HG03354 (cell line): ENCODE measurements around the gene HCFC2.
A peak's percentile ranks its signal among the peaks of the same experiment; 100 is the strongest.

Experiments
- ATAC-seq: cut with Tn5 transposase; IDR thresholded peaks from one replicate; pipeline ENCODE4 v1.9.1; 2021; ENCODE audit warnings: mild to moderate bottlenecking; ENCODE audit not compliant: unreplicated experiment, poor library complexity, severe bottlenecking

HCFC2 gene

DNA sequence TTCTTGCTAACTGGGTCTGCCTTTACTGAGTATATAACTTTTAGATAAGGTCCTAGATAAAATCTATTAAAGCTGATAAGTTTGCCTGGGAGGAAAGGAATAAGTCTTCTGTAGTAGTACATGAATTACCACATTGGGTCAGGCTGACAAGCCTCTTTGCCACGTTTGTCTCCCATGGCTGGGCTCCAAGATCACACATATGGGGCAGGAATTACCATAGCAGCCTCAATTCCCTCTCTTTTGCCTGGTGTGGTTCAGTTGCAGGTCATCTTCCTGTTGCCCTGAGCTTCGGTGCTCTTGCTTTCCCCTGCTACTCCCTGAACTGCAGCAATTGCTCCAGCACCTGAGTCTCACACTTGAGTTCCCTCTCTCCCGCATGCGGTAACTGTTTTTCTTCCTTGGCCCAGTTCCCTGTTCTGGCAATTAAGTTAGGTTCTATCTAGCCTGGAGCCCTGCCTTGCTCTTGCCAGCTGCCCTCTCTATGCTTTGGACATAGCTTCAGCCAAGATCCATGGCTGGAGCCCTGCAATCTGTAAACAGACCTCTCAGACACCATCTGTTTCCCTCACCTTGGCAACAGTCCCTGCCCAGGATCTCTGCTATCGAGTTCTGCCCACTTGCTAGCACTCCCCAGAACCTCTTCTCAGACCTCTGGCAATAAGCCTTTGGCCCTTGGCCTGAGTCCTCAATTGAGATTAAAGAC is 8.5 kb upstream of the HCFC2 start:
- ATAC-seq, result no peak

DNA sequence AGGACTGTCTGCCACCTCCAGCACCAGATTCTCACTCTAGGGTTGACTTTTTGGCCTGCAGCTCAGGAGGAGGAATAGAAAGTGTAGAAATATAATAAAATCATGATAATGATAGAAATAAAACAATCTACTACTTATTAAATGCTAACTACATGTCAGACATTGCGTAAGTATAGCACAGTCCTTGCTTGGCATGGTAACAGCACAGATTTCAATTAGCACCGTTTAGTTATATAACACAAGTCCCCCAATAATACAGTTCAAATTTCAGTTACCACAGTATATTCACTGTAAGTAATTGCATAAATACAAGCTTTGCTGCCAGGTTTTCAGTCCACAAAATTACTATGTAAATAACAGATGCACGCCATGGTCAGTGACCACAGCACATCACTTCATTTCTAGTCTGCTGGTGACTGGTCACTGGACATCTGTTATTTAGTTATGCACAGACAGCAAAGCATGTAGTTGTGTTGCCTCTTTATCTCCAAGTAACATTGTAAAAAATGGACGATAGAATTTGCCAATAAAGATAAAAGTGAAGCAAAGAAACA is 7.8 kb upstream of the HCFC2 start:
- no peak for ATAC-seq

DNA sequence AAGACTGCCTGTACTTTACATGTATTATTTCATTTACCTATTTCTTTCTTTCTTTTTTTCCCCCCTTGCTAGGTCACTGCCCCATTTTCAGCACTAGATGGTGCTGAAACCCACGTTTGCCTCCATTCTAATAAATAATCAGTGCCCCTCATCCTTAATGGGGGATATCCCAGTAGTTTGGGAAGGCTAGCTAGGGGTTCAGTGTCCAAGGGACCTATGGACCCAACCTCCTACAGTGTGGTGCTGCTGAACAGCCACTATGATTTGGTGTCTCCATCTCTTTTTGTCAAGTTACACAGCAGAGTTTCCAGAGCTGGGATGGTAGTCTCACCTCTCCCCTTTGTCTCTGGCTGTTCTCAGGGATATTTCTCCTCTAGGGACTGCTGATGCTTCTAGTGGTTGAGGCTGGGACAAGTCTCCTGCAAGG is 6.5 kb upstream of the HCFC2 start:
- ATAC-seq, result no peak

DNA sequence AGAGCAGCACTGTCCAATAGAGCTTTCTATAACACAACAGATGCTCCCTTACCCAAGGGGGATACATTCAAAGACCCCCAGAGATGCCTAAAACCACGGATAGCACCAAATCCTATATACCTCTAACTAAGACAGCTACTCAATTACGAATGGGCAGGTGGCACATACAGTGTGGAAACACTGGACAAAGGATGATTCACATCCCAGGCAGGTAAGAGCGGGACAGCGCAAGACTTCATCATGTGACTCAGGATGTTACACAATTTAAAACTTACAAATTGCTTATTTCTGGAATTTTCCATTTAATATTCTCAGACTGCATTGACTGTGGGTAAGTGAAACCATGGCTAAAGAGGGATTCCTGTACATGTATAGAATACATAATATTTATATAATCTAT is 5.5 kb upstream of the HCFC2 start:
- ATAC-seq, result no peak

DNA sequence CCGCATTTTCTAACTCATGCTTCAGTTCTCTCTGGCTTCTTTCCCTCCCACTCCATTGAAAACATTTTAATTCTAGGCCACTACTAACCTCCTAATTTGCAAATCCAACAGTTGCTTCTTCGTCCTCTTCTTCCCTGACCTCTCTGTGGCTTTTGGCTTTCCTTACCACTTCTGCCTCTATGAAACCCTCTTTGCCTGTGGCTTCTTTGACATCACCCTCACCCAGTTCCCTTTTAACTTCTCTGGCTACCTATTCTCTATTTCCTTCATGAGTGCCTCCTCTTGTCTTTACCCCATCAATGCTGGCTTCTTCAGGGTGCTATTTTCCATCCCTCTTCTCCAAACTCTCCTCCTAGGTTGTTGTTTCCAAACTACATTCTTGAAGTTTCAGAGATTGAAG is 4.4 kb upstream of the HCFC2 start:
- ATAC-seq, result no peak

DNA sequence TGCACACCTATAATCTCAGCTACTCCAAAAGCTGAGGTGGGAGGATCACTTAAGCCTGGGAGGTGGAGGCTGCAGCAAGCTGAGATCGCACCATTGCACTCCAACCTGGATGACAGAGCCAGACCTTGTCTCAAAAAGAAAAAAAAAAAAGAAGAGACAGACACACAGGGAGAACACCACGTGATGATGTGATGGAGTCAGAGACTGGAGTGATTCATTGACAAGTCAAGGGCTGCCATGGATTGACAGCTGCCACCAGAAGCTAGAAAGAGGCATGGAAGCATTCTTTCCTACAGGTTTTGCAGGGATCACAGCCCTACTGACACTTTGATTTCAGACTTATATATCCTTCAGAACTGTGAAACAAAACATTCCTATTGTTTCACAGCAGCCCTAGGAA is 3.5 kb upstream of the HCFC2 start:
- ATAC-seq, result no peak

DNA sequence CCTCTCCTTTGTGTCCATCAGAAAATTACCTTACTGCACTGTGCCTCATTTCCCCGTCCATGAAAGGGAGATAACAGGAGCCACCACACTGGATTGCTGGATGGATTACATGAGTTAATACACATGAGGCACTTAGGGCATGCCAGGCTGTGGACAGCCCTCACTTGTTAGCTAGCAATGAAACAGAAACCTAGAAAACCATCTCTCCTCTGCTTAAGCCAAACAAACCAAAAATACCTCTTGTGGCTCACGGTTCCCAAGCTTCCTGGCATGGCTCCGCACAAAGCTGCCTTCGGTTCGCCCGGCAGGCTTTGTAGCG is 660 bp upstream of the HCFC2 start:
- ATAC-seq, result peak; percentile 49

DNA sequence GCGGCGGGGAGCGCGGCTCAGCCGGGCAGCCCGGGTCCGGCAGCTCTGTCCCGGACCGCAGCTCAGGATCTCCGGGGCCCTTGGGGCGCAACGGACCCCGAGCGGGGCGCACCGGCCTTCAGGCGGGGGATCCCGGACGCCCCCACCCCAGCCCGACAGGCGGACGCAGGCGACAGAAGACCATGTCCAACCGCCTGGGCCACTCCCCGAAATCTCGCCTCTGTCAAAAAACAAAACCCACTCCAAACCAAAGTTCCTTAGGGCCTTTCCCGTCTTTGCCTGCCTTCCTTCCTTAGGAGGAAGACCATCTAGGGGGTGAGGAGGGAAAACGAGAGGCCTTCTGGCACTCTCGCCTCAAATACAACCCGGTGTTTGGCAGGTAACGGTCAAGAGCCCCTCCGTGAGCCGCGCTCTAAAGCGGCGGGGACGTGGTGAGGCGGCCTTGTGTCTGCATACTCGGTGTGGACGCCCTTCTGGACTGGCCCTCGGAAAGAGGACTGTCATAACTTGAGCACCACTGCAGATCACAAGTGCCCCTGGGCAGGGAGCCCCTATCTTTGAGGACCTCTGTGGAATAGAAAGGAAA is 604 bp downstream of the HCFC2 start:
- no peak for ATAC-seq

DNA sequence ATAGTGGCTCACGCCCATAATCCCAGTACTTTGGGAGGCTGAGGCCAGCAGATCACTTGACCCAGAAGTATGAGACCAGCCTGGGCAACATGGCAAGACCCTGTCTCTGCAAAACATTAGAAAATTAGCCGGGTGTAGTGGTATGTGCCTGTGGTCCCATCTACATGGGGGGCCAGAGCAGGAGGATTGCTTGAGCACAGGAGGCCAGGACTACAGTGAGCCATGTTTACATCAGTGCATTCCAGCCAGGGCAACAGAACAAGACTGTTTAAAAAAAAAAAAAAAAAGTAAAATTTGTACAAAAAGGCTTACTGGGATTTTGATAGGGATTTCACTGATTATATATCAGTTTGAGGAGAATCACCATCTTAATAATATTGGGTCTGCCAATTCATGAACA is 7.8 kb downstream of the HCFC2 start:
- ATAC-seq, result no peak

DNA sequence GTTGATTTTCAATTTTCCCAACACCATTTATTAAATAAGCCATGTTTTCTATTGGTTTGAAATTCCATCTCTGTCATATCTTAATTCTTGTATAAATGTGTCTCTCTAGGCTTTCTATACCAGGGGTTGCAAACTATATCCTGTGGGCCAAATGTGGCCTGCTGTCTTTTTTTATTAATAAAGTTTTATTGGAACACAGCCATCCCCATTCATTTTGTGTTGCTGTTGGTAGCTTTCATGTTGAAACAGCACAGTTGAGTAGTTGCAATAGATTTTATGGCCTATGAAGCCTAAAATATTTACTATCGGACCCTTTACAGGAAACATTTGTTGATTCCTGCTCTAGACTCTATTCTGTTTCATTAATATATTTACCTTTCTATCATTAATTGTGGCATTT is 9.4 kb downstream of the HCFC2 start:
- no peak for ATAC-seq

DNA sequence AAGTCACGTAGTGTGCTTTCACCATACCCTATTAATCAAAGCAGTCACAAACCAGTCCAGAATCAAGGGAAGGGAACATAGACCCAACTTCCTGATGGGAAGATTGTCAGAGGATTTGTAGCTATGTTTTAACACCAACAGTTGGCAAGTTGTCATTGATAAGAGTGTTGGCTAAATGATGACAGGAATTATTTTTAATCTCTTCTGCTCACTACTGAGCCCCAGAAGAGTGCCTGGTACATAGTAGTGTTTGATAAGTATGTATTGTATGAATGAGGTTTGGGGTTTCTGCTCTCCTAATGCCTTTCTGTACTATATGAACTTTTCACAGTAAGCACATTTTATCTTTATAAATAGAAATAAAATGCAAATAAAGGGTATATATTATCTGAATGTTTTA is 14.7 kb downstream of the HCFC2 start:
- ATAC-seq, result no peak

DNA sequence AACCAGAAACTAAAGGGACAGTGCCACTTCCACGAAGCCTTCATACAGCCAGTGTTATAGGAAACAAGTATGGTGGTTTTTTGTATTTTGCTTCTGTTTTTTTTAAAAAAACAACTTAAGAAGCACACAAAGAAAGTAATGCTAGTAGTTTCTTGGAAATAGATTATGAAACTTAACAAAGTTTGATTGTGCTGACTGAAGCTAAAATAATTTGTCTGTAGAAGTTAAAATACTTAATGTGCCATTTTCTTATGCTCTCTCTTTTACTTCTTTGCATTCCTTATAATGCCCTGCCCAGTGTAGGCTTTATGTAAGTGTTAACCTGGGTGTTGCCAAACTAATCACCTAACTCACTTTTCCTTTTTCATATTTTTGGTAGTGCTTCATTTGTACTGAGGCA is 16.4 kb downstream of the HCFC2 start:
- no peak for ATAC-seq

DNA sequence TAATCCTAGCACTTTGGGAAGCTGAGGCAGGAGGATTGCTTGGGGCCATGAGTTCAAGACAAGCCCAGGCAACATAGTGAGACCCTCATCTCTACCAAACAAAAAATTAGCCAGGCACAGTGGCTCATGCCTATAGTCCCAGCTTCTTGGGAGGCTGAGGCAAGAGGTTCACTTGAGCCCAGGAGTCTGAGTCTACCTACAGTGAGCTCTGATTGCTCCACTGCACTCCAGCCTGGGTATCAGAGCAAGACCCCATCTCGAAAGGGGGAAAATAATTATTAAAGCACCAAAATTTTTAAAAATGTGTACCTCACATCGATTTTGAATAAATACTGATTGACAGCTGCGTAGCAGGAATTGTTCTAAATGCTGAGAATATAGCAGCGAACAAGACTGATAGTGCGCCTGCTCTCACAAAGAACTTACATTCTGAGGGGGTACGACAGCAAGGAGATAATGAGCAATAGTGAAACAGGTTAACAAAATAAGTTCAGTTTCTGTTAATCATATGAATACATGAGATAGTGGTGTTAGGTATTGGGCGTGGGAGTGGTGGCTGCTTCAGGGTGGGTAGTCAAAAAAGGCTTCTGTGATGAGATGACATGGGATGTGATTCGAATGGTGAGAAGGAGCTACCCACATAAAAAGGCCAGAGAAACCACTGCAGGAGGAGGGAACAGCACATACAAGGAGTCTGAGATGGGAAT is 19.6 kb downstream of the HCFC2 start:
- ATAC-seq, result peak; percentile 68

DNA sequence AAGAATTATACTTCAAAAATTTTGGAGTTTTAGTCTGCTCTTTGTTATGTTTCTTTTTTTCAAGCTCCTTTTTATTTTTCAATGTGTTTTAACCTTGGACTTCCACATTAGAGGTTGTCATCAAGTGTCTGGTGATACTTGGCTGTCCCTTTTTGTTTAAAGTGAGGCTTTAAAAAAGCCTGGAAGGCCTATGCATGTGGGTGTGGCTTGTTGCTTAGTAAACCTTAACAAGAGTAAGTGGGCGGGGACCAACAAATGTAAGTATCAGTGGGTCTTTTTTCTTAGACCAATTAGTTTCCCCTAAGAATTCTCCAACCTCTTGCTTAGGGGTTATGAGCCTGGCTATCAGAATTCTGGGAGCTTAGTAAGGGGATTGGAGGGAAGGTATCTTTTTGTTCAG is 26.4 kb downstream of the HCFC2 start:
- no peak for ATAC-seq

DNA sequence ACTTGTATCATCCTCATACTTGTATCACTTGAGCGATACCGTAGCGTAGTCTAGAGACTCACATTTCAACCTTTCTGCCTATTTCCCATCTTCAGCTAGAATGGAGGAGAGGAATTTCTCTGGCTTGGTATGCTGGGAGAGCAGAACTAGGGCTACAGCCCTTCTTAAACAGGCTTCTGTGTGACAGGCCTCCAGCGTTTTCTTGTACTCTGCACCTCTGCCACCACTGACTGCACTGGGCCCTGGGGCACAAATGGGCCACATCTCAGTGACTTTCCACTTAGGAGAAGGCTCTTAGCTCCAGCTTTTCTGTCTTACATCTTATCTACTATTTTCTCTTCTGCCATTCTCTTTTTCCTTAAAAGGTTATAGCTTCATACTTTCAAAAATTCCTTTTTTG is 26.8 kb downstream of the HCFC2 start:
- no peak for ATAC-seq

DNA sequence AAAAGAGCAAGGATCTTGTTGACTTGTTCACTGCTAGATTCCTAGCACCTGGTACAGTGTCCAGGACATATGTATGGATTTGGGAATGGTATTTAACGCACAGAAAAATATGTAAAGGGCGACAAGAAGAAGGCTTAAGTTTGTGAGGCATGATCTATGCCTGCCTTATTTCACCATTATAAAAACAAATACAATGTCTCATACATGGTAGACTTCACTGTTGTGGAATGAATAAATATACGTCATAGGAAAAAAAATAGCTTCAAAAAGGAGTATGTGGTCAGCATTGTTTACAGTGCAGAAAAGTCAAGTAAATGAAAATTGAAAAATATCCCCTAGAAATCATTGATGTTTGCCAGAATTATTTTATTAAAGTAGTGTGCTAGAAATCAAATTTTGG is 30.0 kb downstream of the HCFC2 start:
- ATAC-seq, result no peak

DNA sequence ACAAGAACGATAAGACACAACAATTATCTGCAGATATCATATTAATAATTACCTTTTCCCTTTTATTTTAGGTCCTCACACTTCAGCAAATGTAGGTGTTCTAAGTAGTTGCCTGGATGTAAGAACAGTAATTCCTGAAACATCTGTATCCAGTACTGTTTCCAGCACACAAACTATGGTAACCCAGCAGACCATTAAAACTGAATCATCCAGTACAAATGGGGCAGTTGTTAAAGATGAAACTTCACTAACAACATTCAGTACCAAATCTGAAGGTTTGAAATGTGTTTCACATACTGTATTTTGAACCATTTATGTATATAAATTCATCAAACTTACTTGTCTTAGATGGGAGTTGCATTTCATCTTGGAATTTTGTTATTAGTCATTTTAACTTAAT is 31.0 kb downstream of the HCFC2 start:
- ATAC-seq, result no peak

DNA sequence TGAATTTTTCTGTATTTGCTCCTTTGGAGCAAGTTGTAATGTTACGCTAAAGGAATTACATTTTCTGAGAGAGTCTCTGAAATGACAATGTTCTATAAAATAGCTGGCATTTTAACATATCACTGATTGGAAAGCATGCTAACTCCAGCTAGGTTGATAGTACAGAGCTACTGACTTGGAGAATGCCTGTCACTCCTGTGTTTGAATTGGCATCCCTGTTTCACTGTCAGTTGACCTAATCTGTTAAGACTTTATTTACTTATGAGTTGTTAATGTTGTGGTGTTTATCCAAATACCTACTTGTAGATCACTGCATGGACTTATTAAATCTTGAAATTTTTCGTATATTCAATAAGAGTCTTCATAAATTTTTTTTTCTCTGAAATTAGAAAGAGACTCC is 33.6 kb downstream of the HCFC2 start:
- no peak for ATAC-seq

DNA sequence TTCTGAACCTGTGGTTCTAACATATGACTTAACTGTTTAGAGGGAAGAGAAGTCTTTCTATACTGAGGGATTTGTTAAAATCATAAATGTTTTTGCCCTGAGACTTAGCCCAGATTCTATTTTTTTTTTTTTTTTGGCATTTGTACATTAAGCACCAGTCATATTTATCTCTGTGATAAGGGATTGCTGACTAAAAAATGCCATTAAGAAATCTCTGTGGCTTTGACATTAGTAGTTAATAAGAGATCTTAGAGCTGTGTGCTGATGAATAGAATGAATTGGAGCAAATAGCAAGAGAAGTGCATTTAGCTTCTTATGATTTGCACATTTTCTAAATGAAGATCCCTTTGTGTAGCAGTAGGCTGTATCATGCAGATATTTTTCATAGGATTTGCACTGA is 41.1 kb downstream of the HCFC2 start:
- no peak for ATAC-seq

DNA sequence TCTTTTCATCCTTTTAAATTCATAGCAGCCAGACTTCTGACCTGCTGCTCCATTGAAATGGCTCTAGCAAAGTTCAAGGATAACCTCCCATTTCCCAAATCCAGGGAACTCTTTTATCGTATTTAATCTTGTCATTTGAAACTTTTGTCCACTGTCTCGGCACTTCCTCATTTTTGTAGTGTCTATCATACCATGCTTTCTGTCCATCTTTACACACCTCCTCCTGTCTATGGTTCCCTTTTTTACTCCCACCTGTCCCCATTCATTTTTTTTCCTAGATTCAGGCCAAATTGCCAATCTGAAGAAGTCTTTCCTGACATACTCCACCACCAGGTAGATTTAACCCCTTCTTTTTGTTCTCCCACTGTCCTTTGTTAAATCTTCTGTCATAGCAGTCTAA is 42.6 kb downstream of the HCFC2 start:
- ATAC-seq, result no peak

DNA sequence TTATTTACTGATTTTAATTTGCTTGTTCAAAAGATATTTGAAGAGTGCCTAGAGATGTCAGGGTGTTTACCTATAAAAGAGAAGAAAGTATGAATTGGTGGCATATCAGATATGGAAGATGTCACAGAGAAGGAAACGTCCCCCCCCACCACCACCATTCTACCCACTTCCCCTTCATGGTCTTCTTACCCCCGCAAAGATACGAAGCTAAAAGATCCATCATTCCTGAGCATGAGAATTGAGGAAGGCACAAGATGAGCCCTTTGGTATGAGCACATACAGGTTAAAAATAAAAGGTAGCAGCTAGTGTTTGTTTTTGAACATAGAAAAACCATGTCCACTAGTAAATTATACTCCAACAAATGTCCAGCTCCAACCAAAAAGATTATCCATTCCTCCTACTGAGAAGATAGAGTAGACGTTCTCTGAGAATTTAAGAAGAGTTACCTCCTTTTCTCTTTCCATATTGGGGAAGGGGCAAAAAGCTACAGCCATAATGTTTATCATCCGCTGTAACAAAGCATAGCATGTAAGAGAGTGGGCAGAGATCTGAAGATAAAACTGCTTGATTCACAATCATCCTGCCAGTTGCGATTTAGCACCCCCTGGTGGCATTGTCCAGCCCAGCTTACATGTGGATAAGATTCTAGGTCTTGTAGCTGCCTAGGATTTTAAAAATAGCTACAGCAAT is 44.6 kb downstream of the HCFC2 start:
- ATAC-seq, result peak; percentile 83
